ENCODE data around the gene TUBB4A. TPM values are rescaled to one million over a fixed set of nuclear protein-coding genes. Genes with fewer than 3 reads are reported as not detected.

Gene TUBB4A
- total RNA-seq, 1 experiment from 2014 or later, result 20.3 TPM

- H3K9me3 ChIP-seq (ENCODE audit: control insufficient read depth, low read depth, low read length), result no peaks in the 10 kb centered on the region
- H3K9ac ChIP-seq (ENCODE audit: extremely low read depth, insufficient read length, low read length), result no peak overlapping the region
- no peak overlapping the region for H3K23ac ChIP-seq (ENCODE audit: insufficient read length, low read depth, low read length)
- no peak for DNase-seq
- H3K27ac ChIP-seq (ENCODE audit: insufficient read length, low read depth, low read length), result no peak overlapping the region
- H3K23me2 ChIP-seq (ENCODE audit: insufficient read length, low read depth, low read length, poor library complexity, severe bottlenecking), result no peaks in the 10 kb centered on the region
- no peaks in the 10 kb centered on the region for H3K27me3 ChIP-seq (ENCODE audit: insufficient read depth, low read length)
- H4K8ac ChIP-seq (replicated peaks; ENCODE audit: insufficient read length, low read depth, low read length), result no peak overlapping the region
- no peak overlapping the region for H3K14ac ChIP-seq (ENCODE audit: insufficient read depth, low read length)
- no peak overlapping the region for H3K4me2 ChIP-seq (ENCODE audit: insufficient read depth, insufficient read length, low read length)
- no peaks in the 10 kb centered on the region; a peak in 1 of 5 replicates for H3K9me3 Mint-ChIP-seq
- no peak overlapping the region for H3T11ph ChIP-seq (ENCODE audit: low read length)
- no peak overlapping the region for H3K18ac ChIP-seq (ENCODE audit: insufficient read length, low read depth, low read length)
- H4K91ac ChIP-seq (ENCODE audit: insufficient read length, low read depth, low read length), result no peak overlapping the region
- no peak overlapping the region for H2BK12ac ChIP-seq (ENCODE audit: insufficient read length, low read depth, low read length)
- TF ChIP-seq, protein P1, sequence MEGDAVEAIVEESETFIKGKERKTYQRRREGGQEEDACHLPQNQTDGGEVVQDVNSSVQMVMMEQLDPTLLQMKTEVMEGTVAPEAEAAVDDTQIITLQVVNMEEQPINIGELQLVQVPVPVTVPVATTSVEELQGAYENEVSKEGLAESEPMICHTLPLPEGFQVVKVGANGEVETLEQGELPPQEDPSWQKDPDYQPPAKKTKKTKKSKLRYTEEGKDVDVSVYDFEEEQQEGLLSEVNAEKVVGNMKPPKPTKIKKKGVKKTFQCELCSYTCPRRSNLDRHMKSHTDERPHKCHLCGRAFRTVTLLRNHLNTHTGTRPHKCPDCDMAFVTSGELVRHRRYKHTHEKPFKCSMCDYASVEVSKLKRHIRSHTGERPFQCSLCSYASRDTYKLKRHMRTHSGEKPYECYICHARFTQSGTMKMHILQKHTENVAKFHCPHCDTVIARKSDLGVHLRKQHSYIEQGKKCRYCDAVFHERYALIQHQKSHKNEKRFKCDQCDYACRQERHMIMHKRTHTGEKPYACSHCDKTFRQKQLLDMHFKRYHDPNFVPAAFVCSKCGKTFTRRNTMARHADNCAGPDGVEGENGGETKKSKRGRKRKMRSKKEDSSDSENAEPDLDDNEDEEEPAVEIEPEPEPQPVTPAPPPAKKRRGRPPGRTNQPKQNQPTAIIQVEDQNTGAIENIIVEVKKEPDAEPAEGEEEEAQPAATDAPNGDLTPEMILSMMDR (conservative IDR thresholded peaks at IDR 0.05), result no peak
- no peak overlapping the region for H2BK120ac ChIP-seq (ENCODE audit: low read depth, low read length, poor library complexity, severe bottlenecking)
- H3K27ac Mint-ChIP-seq, result no peak overlapping the region
- H3K56ac ChIP-seq (ENCODE audit: insufficient read length, low read depth, low read length), result no peak overlapping the region
- H2AFZ ChIP-seq (ENCODE audit: low read length), result no peak overlapping the region
- no peak overlapping the region for H3K4me3 Mint-ChIP-seq
- H2AK5ac ChIP-seq (ENCODE audit: insufficient read length, low read length), result no peak overlapping the region
- no peaks in the 10 kb centered on the region for H3K4me1 Mint-ChIP-seq
- no peak overlapping the region for H4K5ac ChIP-seq (ENCODE audit: insufficient read length, low read depth, low read length)
- H3K4me1 ChIP-seq (ENCODE audit: insufficient read depth, low read length), result no peaks in the 10 kb centered on the region
- no peaks in the 10 kb centered on the region for H3K27me3 Mint-ChIP-seq (ENCODE audit: low read depth)
- H3K79me1 ChIP-seq (ENCODE audit: insufficient read depth, low read depth, low read length, poor library complexity, severe bottlenecking), result no peaks in the 10 kb centered on the region
- H4K20me1 ChIP-seq (ENCODE audit: control insufficient read depth, insufficient read depth, insufficient read length), result no peaks in the 10 kb centered on the region
- H3K4ac ChIP-seq (ENCODE audit: low read depth, low read length), result no peak overlapping the region
- no peak overlapping the region for H2BK15ac ChIP-seq (ENCODE audit: low read depth, low read length)
- WGBS (ENCODE audit: extremely low coverage, insufficient read length, low lambda C conversion rate), result no CpG with 5 or more reads among the region's 3 CpGs
- no peak overlapping the region for H2BK20ac ChIP-seq (ENCODE audit: low read depth, low read length, poor library complexity, severe bottlenecking)
- peaks cover 14 to 38% (median 29%) of the 10 kb centered on the region in 3 experiments; a peak in 6 of 7 replicates for H3K36me3 Mint-ChIP-seq (ENCODE audit: insufficient read depth in 1 of 3, low read depth in 3 of 3)
- no peaks in the 10 kb centered on the region for H3K79me2 ChIP-seq (ENCODE audit: insufficient read depth, low read length)
- H2BK5ac ChIP-seq (ENCODE audit: insufficient read length, low read length), result no peak overlapping the region
Measured at GRCh38 chr19:6448045-6448444, 54.1 kb downstream of the TUBB4A start.

All from H9 (cell line).